NCI-H2081 treated with DMSO at 0.1 percent for 48 hours (cell line): ENCODE measurements around the gene IGF2.

ENCODE experiments used
- DNase-seq: peaks from one replicate; lab custom pipeline; 2025; lab: John Stamatoyannopoulos, UW

Gene IGF2

GRCh38 chr11:2169626-2170570 lies 30.7 kb upstream of the IGF2 start:
- DNase-seq = no peak

- no peak for DNase-seq
Observed at GRCh38 chr11:2169005-2169378, 29.8 kb upstream of the IGF2 start.

- DNase-seq = no peak
Observed at GRCh38 chr11:2168286-2169004, 29.3 kb upstream of the IGF2 start.

- DNase-seq = no peak
Observed at GRCh38 chr11:2167141-2168045, 28.2 kb upstream of the IGF2 start.

- no peak for DNase-seq
Observed at GRCh38 chr11:2166091-2166851, 27.1 kb upstream of the IGF2 start.

GRCh38 chr11:2165571-2165970 lies 26.4 kb upstream of the IGF2 start:
- no peak for DNase-seq

GRCh38 chr11:2164861-2165555 lies 25.8 kb upstream of the IGF2 start:
- no peak for DNase-seq

GRCh38 chr11:2164081-2164480 lies 24.9 kb upstream of the IGF2 start:
- no peak for DNase-seq

GRCh38 chr11:2163428-2163978 lies 24.3 kb upstream of the IGF2 start:
- no peak for DNase-seq

GRCh38 chr11:2160736-2161259 lies 21.6 kb upstream of the IGF2 start, which contains the start of gene INS:
INS (minus strand) TSS chr11:2161209; CDS start chr11:2160971, 238 bp downstream.
- DNase-seq = no peak

- DNase-seq = no peak
Observed at GRCh38 chr11:2159536-2160413, 20.6 kb upstream of the IGF2 start.

GRCh38 chr11:2158966-2159365 lies 19.8 kb upstream of the IGF2 start:
- DNase-seq = no peak

GRCh38 chr11:2158296-2158737 lies 19.1 kb upstream of the IGF2 start:
- no peak for DNase-seq

GRCh38 chr11:2157294-2158040 lies 18.3 kb upstream of the IGF2 start:
- no peak for DNase-seq

GRCh38 chr11:2156416-2157182 lies 17.4 kb upstream of the IGF2 start:
- DNase-seq = no peak

GRCh38 chr11:2155511-2155910 lies 16.3 kb upstream of the IGF2 start:
- DNase-seq = no peak

GRCh38 chr11:2154889-2155288 lies 15.7 kb upstream of the IGF2 start:
- DNase-seq = no peak

GRCh38 chr11:2154195-2154585 lies 15.0 kb upstream of the IGF2 start:
- DNase-seq = no peak
